Activated effector memory CD4-positive, alpha-beta T cell treated with anti-CD3 and anti-CD28 coated beads, Interleukin-2, amount 50 U/mL, for 16 hours (primary cell): ENCODE data around the gene SEC14L5.
"Not testable (repeated sequence)": the region's sequence is repeated elsewhere in the genome, so short reads cannot be mapped to it uniquely, and the experiment has no call there.

Source experiments
- DNase-seq: peaks from one replicate; pipeline ENCODE4 v3.0.0-alpha.2; 2020

Gene SEC14L5

DNA sequence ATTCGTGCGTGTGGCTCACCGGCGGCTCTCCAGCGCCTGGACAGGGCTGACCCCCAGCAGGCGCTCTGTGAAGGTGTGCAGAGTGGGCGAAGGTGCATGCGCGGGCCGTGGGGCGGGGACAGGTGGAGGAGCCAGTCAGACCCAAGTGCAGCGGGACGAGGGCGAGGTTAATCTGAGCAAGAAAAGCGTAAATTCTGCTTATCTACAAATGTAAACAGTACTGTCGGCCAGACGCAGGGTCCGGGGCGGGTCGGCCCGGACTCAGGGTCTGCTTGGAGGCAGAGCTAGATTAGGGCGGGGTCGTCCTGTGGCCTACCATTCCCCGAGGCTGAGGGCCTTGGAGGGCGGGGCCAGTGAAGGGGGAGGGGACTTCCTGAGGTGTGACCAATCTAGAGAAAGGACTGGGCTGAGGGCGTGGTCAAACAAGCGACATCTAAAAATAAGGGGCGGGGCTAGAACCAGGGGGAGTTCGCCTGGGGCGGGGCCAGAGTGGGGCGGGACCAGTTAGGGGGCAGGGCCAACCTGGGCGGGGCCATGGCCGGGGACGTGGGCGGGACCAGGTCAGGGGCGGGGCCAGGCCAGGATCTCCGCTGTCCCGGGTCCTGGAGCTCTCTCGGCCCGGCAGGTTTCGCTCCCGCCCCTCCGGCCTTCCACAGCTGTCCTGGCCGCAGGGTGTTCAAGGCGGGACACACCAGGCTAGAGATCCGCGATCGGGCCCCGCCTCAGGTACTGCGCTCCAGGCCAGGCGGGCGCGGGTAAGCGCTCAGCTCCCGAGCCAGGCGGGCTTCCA is at the start of gene SEC14L5:
TSS of gene SEC14L5 (plus strand) at position 611 of the 790 bp plus-strand sequence. CDS start 994 bp downstream, outside the sequence.
- peak; percentile 94 for DNase-seq

DNA sequence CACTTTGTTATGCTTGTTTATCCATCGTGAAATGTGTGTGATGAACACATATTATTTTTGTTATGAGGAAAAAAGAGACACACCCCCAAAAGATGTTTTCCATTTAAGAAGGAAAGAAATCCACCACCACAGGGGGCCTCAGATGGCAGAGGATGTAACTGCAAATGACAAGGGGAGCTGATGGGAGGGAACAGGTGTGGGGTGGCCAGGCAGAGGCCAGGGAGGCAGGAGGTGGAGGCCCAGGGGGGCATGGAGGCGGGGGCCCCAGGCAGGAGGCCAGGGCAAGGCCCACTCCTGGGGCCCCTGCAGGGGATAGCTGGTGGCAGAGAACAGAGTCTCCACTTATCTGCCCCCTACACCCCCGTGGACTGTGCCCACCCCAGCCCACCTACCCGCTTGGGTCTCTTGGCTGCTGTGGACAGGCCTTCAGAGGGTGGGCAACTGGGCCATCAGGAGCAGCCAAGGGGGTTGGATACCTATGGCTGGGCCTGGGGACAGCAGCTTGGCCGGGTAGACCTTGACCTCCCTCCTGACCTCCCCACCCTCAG is 49.2 kb upstream of the SEC14L5 start:
- DNase-seq, result no peak

DNA sequence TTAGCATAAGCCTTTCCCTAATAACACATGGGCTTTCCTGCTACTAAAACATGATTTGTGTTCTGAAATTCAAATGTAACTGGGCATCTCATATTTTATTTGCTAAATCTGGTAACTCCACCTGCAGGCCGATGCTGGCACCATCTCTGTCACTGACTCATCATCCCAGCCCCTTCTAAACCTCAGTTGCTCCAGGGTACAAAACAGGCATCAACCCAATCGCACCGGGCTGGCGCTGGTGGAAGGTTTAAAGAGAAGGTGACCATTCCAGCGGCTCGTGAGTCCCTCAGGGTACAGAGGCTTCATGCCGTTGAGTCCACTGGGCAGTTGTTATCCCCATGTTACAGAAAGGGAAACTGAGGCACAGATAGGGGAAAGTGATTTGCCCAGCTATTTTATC is 48.3 kb upstream of the SEC14L5 start:
- no peak for DNase-seq

DNA sequence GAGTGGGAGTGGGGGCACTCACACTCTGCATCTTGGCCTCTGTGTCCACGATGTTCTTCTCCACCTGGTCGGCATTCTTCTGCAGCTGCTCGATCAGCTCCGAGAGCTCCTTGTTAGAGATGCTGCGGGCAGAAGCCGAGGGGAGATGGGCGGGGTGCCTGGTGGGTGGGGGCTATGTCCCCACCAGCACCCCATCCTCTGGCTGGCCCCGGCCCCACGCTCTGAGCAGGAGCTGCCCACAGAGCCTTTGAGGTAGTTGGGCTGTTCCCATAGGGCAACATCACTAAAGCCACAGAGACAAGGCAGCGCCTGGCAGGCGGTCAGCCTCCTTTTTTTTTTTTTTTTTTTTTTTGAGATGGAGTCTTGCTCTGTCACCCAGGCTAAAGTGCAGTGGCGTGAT is 47.3 kb upstream of the SEC14L5 start:
- no peak for DNase-seq

DNA sequence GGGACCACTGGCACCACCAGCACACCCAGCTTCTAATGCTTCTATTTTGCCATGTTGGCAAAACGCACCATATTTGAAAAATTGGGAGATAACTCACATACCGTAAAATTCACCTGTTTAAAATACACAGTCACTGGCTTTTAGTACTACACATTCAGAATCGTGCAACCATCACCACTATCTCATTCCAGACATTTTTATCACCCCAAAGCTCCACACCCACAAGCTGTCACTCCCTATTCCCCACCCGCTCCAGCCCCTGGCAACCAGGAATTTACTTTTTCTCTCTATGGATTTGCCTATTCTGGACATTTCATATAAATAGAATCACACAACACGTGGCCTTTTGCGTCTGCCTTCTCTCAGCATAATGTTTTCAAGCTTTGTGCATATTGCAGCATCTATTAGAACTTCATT is 46.2 kb upstream of the SEC14L5 start:
- no peak for DNase-seq

DNA sequence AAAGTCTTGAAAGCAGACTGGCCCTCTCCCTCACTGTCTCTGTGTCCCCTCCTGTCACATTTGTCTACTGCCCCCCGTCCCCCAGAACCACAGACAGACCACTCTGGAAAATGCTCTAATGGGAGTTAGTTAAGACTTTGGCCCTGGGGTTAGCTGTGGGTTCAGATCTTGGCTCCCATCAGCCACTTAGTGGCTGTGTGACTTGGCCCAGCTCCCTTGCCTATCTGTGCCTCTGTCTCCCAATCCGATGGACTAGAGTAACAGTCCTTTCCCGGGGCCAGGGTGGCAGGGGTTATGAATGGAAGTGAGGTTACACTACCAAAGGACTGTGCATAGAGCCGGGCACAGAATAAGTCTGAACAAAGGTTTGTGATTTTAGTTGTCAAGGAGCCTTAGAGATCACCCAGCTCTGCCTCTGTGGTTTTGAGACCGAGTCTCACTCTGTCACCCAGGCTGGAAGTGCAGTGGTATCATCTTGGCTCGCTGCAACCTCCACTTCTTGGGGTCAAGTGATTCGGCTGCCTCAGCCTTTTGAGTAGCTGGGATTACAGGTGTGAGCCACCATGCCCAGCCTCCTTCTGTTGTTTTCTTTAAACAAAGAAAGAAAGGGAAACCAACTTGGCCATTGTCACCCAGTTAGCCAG is 44.9 kb upstream of the SEC14L5 start:
- no peak for DNase-seq

DNA sequence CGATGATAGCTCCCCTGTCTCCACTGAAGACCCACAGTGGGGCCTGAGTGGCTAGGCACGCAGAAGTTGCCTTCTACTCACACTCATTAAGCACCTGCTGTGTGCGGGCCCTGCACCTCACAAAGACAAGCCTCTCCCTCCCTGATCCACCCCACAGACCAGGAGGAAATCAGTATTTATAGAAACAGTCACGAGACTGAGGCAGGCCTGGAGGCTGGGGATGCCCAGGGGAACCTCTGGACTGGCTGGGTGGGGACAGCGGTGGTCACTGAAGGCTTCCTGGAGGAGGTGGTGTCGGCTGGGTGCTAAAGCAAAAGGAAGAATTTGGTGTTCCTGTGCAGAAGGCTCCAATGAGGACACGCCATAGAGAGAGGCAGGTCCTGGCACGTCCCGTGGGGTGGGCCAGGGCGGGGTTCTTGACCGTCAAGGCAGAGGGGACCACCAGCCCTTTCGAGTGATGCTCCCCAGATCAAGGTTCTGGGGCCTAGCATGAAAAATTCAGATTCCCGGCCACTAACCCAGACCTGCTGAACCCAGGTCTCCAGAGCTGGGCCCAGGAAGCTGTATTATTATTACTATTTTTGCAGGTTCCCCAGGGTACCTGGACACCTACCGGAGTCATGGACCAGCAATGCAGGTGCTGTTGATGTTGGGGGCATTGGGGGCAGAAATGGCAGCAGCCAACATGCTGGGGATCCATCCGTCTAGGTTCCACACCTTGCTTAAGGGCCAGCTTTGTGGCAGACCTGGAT is 44.2 kb upstream of the SEC14L5 start:
- no peak for DNase-seq

DNA sequence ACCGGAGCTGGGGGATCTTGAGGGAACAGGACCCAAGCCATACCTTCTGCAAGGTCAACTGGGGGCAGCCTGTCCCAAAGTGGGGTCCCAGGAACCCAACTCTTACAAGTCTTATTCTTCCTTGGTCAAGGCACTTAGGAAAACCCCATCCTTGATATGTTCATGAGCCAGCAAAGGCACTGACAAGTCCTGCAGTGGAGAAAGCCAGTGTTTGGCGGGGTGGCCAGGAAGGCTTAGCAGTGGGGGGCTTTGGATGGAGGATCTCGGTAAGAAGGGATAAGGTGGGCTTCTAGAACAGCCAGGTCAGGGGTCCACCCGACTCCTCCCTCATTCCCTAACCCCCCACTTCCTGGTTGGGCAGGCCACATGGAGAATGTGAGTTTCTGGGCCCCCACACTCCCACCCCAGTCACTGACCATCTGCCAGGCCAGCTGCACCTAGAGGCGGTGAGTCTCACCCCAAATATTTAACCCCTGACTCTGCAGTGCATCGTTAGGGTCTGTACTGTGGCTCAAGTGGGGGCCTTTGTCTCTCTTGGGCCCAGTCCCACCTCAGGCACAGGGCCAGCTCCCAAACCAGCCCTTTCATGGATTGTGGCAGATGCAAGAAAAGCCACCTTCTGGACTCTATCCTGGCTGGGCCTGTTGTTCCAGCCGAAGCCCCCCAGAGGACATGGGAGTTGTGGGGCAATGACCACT is 43.5 kb upstream of the SEC14L5 start:
- DNase-seq, result no peak

DNA sequence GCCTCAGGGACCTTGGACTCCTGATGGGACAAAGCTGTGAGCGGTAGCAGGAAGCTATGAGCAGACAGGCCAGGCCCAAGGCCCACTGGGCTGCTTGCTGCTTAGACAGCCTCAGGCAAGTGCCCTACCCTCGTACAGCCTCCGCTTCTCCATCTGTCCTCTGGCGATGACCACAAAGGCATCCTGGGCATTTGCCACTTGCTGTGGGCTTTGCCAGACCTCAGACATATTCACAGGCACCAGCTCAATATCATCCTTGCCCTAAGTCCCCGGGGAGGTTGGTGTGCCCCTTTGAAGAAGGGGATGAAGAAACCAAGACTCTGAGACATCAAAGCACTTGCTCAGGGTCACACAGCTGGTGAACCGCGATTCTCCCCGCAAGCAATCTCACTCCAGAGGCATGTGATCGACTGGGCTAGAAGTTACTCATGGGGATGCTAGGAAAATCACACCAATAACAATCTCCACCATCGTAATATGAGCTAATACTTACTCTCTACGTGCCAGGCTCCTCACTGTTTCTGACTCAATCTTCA is 42.8 kb upstream of the SEC14L5 start:
- no peak for DNase-seq

DNA sequence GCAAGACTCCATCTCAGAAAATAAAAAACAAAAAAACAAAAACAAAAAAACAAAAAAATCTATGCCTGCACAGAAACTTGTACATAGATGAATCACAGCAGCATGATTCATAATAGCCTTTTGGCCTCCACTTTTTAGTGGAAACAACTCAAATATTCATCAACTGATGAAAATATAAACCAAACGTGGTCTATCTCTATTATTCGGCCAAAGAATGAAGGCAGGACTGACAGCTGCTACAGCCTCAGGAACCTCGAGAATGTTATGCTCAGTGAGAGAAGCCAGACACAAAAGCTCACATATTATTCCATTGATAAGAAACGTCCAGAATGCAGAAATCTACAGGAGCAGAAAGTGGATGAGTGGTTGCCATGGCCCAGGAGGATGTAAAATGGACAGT is 41.0 kb upstream of the SEC14L5 start:
- no peak for DNase-seq

DNA sequence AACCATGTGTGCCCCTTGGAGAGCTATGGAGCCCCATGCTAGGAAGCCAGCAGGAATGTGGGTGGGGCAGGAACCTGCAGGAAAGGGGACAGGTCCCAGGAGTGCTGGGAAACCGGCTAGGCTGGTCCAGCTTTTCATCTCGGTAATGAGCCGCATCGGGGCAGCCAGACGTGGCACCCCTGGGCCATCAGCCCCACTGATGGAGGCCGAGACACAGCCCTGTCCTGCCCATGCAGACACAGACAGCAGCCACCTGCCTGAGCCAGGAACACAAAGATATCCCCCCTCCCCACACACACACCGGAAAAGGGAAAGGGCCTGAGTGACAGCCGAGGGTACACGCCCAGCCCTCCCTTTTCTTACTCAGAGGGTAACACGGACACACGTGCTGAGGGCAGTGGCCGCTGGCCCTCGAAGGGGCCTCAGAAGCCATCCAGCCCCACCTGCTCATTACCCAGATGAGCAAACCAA is 39.3 kb upstream of the SEC14L5 start:
- no peak for DNase-seq

DNA sequence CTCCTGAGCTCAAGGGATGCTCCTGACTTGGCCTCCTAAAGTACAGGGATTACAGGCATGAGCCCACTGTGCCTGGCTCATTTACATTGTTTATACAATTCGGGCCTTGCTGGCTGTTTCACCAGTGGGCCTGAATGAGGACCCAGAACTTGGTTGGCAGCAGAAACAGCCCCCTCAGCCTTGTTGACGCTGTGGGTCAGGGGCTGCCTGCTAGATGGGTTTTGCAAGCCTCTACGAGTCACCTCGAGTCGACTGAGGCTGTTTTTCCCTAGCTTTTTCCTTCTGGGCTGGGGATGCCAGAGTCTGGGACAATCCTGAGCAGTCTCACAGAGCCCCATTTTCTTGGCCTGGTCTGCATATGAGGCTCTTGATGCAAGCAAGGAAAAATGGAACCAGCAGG is 37.3 kb upstream of the SEC14L5 start:
- DNase-seq, result no peak

DNA sequence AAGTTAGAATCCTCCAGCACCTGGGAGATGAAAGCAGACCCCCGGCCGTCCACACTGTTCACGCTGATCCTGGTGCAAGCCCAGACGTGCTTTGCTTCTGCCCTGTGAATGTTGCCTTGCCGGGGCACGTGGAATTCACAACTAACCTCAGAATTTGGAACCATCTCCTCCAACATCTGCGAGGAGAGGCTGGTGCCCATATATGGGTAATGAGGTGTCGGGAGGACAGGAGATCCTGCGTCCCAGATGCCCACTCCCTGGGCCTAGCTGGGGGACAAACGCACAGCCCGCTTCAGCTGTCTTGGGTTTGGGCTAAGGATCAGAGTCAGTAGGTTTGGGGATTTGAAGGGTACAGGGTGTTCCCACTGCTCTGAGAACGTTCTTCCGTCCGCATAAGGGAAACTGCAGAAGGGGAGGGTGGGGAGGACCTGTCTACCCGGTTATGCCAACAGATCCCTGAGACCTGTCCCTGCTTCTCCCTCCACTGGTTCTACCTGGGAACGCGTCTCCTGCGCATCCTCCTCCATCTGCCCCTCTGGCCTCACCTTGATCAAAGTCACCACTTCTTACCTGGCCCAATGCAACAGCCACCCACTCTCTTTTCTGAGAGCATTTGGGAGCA is 35.3 kb upstream of the SEC14L5 start:
- DNase-seq, result no peak

DNA sequence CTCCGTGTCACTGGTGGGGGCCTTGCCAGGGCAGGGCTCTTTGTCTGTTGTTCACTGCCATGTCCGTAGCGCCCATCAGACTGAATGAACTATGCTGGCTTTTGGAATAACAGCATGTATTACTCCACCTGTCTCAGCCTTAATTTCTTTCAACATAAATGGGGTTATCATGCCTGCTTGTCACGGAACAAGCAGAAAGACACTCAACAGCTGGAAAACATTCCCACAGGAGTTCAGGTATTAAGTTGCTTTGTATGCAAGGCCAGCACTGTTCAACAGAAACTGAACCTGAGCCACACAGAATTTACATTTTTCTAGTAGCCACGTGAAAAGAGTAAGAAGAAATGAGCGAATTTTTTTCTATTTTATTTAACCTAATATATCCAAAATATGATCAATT is 34.3 kb upstream of the SEC14L5 start:
- DNase-seq, result no peak

DNA sequence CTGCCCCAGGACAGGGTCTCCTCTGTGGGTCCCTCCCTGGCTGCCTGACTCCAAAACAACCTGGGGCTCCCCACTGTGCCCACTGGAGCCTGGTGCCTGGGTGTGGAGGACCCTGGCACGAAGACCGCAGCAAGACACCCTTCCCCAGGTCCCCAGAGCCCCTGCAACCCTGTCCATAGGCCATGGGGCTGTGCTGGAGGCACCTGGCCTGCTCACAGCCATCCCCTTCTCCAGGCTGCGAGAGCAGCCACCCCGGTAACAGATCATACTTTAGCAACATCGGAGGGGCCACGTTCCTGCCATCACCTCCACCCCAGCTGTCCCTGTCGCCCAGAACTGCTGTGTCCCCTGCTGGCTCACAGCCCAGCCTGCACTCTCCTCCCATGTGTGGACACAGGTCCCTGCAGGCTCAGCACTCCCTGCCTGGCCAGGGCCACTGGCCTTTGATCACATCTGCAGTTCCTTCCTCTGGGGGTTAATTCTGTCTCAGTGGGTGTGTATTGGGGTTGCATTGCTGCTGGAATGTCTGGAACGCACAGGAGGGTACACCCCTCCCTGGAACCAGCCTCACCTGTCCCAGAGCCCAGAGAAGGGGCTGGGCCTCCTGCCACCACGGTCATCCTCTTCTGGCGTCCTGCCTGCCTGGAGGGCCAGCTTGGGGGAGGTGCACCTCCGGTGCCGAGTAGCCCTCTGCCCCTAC is 33.4 kb upstream of the SEC14L5 start:
- no peak for DNase-seq

DNA sequence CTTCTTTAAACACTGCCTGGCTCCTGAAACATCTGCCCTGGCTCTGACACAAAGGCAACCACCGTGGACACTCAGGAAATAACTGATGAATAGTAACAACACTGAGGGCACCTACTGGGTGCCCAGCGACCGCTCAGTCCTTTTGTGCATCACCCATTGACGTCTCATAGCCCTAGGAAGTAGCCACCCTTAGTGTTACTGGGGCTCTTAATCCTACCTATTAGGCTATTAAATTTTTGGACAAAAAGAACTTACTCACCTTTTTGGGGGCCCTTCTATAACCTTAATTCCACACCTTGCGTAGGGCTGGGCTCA is 32.9 kb upstream of the SEC14L5 start:
- no peak for DNase-seq

DNA sequence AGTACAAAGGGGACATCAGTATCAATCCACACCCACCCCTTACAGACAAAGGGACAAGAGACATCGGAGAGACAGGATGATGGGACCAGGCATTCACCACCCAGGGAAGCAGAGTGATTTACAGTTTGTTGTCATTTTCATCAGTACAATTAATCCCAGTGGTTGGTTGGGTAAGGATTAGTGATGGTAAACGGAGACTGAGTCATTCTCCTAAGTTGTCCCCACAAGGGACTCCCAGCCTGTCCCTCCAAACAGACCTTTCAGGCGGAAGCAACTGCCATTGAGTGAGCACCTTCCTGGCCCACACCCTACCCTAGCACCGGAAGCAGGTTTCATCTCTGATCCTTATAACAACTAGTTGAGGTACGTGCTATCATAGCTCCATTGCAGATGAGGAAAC is 32.3 kb upstream of the SEC14L5 start:
- no peak for DNase-seq

DNA sequence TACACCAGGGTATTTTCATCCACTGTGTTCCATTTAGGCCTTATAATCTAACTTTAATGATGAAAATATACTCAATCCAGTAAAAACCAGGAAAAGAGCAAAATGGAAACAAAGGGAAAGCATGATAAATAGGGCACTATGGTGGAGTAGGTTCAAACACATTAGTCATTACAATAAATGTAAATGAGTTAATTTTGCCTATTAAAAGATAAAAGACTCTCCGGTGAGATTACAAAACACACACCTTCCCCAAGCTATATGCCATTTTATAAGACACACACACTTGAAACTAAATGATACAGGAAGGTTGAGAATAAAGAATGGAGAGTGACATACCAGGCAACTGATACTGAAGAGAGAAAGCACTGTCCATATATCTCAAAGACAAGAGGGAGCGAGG is 31.2 kb upstream of the SEC14L5 start:
- DNase-seq, result no peak

DNA sequence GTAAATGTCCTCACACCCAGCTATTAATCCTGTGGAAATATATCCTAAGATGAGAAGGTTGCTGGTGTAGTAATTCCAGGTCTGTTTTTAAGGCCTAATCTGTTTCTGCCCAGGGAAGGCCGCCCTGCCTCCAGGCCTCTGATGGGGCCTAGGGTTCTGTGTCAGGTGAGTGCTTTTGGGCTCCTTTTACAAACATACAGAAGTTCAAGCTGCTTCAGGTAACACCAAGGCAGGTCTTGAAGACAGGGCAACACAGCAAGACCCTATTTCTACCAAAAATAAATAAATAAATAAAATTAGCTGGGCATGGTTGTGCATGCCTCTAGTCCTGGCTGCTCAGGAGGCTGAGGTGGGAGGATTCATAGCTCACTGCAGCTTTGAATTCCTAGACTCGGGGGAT is 30.5 kb upstream of the SEC14L5 start:
- no peak for DNase-seq

DNA sequence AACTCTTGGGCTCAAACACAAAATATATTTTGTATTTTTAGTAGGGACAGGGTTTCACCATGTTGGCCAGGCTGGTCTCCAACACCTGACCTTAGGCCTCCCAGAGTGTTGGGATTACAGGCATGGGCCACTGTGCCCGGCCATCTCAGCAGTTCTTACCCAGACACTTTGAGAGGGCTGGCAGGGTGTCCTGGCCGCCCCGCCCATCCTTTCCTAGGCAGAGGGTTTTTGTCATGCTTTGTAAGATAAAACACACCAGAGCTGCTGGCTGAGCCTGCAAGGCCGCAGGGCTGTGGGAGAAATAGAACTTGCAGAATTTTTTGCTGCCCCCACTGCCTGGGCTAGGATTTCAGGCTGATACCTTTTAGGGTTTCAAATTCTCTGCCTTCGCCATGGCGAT is 29.9 kb upstream of the SEC14L5 start:
- DNase-seq, result no peak

DNA sequence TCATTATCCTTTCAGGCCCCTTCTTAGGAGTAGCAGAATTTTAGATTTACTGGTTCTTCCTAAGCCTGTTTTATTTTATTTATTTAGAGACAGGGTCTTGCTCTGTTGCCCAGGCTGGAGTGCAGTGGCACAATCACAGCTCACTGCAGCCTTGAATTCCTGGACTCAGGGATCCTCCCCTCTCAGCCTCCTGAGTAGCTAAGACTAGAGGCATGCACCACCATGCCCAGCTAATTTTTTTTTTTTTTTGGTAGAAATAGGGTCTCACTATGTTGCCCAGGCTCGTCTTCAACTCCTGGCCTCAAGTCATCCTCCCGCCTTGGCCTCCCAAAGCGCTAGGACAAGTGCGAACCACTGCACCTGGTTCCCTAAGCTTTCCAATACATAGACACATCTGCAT is 28.5 kb upstream of the SEC14L5 start:
- not testable (repeated sequence) for DNase-seq

DNA sequence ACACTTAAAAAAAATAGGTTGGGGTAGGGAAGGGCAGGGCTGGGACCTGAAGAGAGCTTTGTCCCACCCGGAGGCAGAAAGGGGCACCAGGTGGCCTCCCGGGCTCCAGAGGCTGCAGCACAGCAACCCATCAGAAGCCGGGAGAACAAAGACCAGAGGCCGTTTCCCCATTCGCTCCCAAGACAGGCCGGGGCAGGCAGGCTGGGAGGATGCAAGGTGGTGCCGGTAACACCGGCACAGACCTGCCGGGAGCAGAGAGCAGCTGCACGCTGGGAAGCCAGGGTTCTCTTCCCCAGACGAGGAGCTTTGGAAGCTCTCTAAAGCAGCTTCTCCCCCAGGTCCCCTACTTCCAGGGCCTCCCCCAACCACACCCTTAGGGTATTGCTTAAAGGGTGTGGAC is 26.7 kb upstream of the SEC14L5 start:
- DNase-seq, result no peak
